ENCODE measurements around the gene ADRB2.

The ADRB2 gene

DNA sequence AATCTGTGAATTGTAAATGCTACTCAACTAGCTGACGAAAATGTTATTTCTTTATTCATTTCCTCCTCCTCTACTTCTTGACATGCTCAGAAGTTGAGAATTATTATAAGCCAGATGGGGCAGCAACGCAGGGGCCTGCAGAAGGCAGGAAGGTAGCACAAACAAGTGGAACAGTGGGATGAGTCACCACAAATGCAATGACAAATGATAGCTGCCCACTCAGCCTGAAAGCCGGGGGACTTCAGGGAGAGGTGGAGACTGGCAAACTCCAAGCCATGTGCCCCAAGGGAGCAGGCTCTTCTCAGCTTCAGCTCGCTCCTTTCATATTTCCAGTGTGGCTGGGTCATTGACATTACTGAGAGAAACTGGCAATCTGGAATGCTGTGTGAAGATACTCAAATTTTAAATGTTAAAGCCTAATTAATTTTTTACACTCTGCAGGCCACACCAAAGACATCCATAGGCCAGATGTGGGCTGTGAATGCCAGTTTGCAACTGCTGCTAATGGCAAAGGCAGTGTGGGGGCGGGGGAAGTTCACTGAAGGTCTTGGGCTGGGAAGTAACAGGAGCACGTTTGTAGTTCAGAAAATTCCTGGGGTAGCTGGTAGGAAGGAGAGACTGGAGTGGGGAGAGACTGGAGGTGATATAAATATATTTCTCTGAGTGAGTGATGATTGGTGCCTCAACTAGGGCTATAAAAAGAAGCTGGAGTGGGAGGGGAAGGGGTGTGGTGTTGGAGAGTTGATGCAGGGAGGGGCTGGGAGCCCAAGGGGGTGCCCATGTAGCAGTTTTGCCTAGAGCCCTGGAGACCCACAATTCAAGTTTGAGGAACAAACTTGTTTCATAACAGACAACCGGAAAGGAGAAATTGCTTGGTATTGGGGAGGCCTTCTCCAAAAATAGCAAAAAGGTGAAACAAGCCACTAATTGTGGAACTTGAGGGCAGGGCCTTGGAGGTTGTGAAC is 20.8 kb upstream of the ADRB2 start:
- DNase-seq (ENCODE audit: insufficient read length, low spot score) (no peak), FAIRE-seq (no peak)

DNA sequence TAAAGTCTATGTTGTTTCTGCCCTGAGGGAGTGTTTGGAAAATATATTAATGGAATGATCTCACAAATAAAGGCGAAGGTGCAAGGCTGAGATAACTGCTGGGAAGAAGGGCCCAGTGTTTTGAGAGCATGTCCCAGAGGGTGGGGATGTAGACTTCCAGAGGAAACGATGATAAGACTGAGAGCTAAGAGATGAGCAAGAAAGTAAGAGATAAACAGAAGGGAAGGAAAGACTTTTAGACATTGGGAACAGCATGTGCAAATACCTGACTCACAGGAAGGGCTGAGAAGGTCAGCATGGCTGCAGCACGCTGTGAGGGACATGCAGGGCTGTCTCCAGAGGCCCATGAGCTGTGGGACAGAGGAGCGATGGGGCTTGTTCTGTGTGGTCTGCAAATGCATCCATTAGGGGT is 19.9 kb upstream of the ADRB2 start:
- FAIRE-seq, result no peak
- TF ChIP-seq, protein P1, sequence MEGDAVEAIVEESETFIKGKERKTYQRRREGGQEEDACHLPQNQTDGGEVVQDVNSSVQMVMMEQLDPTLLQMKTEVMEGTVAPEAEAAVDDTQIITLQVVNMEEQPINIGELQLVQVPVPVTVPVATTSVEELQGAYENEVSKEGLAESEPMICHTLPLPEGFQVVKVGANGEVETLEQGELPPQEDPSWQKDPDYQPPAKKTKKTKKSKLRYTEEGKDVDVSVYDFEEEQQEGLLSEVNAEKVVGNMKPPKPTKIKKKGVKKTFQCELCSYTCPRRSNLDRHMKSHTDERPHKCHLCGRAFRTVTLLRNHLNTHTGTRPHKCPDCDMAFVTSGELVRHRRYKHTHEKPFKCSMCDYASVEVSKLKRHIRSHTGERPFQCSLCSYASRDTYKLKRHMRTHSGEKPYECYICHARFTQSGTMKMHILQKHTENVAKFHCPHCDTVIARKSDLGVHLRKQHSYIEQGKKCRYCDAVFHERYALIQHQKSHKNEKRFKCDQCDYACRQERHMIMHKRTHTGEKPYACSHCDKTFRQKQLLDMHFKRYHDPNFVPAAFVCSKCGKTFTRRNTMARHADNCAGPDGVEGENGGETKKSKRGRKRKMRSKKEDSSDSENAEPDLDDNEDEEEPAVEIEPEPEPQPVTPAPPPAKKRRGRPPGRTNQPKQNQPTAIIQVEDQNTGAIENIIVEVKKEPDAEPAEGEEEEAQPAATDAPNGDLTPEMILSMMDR (IDR thresholded peaks at IDR 0.05; ENCODE audit: insufficient read depth, missing control alignments), result no peak
- no peak for DNase-seq (ENCODE audit: insufficient read length, low spot score)

More for the DNA sequence above, 20.8 kb upstream of the ADRB2 start:
- TF ChIP-seq, protein P1 (IDR thresholded peaks at IDR 0.05; ENCODE audit: insufficient read depth, missing control alignments), result no peak

DNA sequence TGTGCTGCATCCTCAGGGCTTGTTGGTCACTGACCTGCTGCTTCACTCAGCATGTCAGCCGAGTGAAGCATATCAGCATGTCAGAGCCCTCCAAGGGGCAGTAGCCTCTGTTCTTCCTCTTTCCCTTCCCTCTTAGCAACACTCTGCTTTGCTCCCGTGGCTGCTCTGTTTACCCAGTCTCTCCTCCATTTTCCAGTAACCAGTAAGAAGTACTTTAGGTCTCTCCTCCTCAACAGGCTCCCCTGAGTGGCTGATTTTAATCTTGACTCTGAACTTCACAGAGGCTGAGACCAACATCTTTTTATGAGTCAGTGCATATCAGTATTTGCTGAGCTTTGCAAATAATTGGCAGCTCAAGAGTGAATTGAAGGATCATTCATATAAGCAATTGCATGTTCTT is 18.6 kb upstream of the ADRB2 start:
- TF ChIP-seq, protein P1 (IDR thresholded peaks at IDR 0.05; ENCODE audit: insufficient read depth, missing control alignments), result no peak
- no peak for DNase-seq (ENCODE audit: insufficient read length, low spot score)
- FAIRE-seq, result no peak

DNA sequence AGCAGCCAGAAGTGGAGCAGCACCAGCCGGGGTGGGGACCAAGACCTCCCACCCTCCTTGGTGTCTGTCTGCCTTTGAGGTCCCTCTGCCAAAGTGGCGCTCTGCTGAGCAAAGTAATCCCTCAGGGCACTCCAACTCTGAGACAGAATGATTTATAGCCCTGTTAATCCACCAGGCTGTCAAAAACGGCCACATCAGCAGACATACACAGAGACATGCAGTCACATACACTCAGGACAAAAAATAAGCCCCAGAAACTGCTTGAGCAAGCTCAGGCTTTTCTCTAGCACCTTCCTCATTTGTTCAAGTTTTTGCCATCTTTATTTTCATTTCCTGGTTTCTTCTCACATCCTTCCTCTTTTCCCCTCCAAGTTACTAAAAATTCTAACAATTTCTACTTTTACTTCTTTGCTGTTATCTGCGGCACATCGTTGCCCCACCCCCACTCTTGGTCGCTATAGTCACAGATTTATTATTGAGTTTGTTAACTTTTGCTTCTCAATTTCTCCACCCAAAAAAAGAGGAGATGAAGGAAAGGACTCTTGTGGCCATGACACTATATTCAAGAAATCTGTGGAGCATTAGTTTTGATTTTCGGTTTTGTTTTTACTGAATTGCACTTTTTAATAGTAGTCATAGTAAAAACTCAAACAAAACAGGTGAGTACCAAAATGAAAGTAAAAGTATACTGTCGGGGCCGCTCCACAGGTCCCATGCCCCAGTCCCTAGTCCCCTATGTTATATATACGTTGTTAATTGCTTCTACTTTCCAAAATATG is 17.4 kb upstream of the ADRB2 start:
- no peak for DNase-seq (ENCODE audit: insufficient read length, low spot score)
- no peak for FAIRE-seq
- TF ChIP-seq, protein P1 (IDR thresholded peaks at IDR 0.05; ENCODE audit: insufficient read depth, missing control alignments), result no peak

DNA sequence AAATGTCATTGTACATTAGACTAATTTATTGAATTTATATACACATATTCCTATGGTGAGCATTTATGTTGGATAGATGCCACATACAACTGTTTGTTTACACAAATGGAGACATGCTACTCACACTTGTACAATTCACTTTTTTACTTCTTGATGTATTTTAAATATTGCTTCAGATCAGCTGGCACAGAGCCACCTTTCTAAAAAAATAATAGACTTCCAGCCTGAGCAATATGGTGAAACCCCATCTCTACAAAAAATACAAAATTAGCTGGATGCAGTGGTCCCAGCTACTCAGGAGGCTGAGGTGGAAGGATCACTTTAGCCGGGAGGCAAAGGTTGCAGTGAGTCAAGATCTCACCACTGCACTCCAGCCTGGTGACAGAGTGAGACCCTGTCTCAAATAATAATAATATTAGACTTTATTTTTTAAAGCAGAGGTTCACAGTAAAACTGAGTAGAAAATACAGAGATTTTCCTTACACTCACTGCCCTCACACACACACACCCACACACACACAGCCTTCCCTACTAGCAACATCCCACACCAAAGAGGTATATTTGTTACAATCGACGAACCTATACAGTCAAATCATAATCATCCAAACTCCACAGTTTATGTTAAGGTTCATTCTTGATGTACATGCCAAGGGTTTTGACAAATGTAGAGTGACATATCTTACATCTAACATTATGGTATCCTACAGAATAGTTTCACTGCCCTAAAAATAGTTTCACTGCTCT is 16.5 kb upstream of the ADRB2 start:
- FAIRE-seq (no peak), DNase-seq (ENCODE audit: insufficient read length, low spot score) (no peak)
- TF ChIP-seq, protein P1 (IDR thresholded peaks at IDR 0.05; ENCODE audit: insufficient read depth, missing control alignments), result no peak

DNA sequence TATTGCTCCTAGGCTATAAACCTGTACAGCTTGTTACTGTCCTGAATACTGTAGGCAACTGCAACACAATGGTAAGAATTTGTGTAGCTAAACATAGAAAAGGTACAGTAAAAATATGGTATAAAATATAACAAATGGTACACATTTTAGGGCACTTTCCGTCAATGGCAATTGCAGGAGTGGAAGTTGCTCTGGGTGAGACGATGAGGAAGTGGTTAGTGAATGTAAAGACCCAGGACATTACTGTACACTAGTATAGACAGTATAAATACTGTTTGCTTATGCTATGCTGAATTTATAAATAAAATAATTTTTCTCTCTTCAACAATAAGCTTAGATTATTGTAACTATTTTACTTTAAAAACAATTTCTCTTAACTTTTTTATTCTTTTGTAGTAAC is 15.6 kb upstream of the ADRB2 start:
- DNase-seq (ENCODE audit: insufficient read length, low spot score), result no peak
- FAIRE-seq, result no peak
- TF ChIP-seq, protein P1 (IDR thresholded peaks at IDR 0.05; ENCODE audit: insufficient read depth, missing control alignments), result no peak

Measured in D721Med (cell line).